ENCODE data around the gene ANKRD34A.

Gene ANKRD34A

GRCh38 chr1:145978854-145979745 is 14.7 kb upstream of the ANKRD34A start (continued):
- TF ChIP-seq ZNF23 (tag by site-specific recombination; IDR thresholded peaks at IDR 0.05; ENCODE audit: borderline replicate concordance) (no peak), OVOL3 (tag by site-specific recombination; IDR thresholded peaks at IDR 0.05) (no peak), ZNF791 (tag by site-specific recombination; IDR thresholded peaks at IDR 0.05) (no peak), IKZF3 (tag by site-specific recombination; IDR thresholded peaks at IDR 0.05) (peak; percentile 96), ZNF843 (tag by site-specific recombination; IDR thresholded peaks at IDR 0.05) (no peak), GFI1B (tag by site-specific recombination; IDR thresholded peaks at IDR 0.05) (no peak), ZNF248 (tag by site-specific recombination; IDR thresholded peaks at IDR 0.05) (no peak), MEIS1 (CRISPR knock-in tag; IDR thresholded peaks at IDR 0.05; ENCODE audit: borderline replicate concordance) (no peak), SETDB1 (IDR thresholded peaks at IDR 0.05; ENCODE audit: insufficient read length, low read length) (peak; percentile 25), ZNF114 (tag by site-specific recombination; IDR thresholded peaks at IDR 0.05) (no peak), ZNF585B (tag by site-specific recombination; IDR thresholded peaks at IDR 0.05) (no peak), ZNF530 (tag by site-specific recombination; IDR thresholded peaks at IDR 0.05; ENCODE audit: low read depth) (no peak), ZBTB10 (tag by site-specific recombination; IDR thresholded peaks at IDR 0.05) (no peak), ZNF133 (tag by site-specific recombination; IDR thresholded peaks at IDR 0.05) (no peak), ZNF561 (tag by site-specific recombination; IDR thresholded peaks at IDR 0.05; ENCODE audit: borderline replicate concordance) (0 out of 2 replicates have a peak, but pooled peaks have one; percentile 73), ZNF146 (tag by site-specific recombination; IDR thresholded peaks at IDR 0.05) (no peak), ZNF140 (tag by site-specific recombination; IDR thresholded peaks at IDR 0.05) (no peak), ZBTB49 (tag by site-specific recombination; IDR thresholded peaks at IDR 0.05; ENCODE audit: low read depth) (no peak), SALL2 (tag by site-specific recombination; IDR thresholded peaks at IDR 0.05; ENCODE audit: borderline replicate concordance) (no peak)
- TF ChIP-seq, protein P1, sequence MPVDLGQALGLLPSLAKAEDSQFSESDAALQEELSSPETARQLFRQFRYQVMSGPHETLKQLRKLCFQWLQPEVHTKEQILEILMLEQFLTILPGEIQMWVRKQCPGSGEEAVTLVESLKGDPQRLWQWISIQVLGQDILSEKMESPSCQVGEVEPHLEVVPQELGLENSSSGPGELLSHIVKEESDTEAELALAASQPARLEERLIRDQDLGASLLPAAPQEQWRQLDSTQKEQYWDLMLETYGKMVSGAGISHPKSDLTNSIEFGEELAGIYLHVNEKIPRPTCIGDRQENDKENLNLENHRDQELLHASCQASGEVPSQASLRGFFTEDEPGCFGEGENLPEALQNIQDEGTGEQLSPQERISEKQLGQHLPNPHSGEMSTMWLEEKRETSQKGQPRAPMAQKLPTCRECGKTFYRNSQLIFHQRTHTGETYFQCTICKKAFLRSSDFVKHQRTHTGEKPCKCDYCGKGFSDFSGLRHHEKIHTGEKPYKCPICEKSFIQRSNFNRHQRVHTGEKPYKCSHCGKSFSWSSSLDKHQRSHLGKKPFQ (tag by site-specific recombination; IDR thresholded peaks at IDR 0.05): peak; percentile 62
- TF ChIP-seq, protein P2, sequence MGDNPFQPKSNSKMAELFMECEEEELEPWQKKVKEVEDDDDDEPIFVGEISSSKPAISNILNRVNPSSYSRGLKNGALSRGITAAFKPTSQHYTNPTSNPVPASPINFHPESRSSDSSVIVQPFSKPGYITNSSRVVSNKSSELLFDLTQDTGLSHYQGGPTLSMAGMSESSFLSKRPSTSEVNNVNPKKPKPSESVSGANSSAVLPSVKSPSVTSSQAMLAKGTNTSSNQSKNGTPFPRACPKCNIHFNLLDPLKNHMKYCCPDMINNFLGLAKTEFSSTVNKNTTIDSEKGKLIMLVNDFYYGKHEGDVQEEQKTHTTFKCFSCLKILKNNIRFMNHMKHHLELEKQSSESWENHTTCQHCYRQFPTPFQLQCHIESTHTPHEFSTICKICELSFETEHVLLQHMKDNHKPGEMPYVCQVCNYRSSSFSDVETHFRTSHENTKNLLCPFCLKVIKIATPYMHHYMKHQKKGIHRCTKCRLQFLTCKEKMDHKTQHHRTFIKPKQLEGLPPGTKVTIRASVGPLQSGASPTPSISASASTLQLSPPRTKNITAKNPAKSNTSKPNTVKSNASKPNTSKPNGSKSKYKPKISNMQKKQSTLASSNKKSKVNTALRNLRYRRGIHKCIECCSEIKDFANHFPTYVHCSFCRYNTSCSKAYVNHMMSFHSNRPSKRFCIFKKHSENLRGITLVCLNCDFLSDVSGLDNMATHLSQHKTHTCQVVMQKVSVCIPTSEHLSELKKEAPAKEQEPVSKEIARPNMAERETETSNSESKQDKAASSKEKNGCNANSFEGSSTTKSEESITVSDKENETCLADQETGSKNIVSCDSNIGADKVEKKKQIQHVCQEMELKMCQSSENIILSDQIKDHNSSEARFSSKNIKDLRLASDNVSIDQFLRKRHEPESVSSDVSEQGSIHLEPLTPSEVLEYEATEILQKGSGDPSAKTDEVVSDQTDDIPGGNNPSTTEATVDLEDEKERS (tag by site-specific recombination; IDR thresholded peaks at IDR 0.05): no peak
- TF ChIP-seq, protein P3, sequence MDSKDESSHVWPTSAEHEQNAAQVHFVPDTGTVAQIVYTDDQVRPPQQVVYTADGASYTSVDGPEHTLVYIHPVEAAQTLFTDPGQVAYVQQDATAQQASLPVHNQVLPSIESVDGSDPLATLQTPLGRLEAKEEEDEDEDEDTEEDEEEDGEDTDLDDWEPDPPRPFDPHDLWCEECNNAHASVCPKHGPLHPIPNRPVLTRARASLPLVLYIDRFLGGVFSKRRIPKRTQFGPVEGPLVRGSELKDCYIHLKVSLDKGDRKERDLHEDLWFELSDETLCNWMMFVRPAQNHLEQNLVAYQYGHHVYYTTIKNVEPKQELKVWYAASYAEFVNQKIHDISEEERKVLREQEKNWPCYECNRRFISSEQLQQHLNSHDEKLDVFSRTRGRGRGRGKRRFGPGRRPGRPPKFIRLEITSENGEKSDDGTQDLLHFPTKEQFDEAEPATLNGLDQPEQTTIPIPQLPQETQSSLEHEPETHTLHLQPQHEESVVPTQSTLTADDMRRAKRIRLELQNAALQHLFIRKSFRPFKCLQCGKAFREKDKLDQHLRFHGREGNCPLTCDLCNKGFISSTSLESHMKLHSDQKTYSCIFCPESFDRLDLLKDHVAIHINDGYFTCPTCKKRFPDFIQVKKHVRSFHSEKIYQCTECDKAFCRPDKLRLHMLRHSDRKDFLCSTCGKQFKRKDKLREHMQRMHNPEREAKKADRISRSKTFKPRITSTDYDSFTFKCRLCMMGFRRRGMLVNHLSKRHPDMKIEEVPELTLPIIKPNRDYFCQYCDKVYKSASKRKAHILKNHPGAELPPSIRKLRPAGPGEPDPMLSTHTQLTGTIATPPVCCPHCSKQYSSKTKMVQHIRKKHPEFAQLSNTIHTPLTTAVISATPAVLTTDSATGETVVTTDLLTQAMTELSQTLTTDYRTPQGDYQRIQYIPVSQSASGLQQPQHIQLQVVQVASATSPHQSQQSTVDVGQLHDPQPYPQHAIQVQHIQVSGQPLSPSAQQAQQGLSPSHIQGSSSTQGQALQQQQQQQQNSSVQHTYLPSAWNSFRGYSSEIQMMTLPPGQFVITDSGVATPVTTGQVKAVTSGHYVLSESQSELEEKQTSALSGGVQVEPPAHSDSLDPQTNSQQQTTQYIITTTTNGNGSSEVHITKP (tag by site-specific recombination; IDR thresholded peaks at IDR 0.05): peak; percentile 95
- TF ChIP-seq, protein P4, sequence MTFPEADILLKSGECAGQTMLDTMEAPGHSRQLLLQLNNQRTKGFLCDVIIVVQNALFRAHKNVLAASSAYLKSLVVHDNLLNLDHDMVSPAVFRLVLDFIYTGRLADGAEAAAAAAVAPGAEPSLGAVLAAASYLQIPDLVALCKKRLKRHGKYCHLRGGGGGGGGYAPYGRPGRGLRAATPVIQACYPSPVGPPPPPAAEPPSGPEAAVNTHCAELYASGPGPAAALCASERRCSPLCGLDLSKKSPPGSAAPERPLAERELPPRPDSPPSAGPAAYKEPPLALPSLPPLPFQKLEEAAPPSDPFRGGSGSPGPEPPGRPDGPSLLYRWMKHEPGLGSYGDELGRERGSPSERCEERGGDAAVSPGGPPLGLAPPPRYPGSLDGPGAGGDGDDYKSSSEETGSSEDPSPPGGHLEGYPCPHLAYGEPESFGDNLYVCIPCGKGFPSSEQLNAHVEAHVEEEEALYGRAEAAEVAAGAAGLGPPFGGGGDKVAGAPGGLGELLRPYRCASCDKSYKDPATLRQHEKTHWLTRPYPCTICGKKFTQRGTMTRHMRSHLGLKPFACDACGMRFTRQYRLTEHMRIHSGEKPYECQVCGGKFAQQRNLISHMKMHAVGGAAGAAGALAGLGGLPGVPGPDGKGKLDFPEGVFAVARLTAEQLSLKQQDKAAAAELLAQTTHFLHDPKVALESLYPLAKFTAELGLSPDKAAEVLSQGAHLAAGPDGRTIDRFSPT (tag by site-specific recombination; IDR thresholded peaks at IDR 0.05): no peak
